IMR-90 (cell line): ENCODE data around the gene DMRT1.

Experiments
- CTCF ChIP-seq: conservative IDR thresholded peaks from 2 replicates; pipeline ENCODE4 v1.5.1; 2012; ENCODE audit warnings: mild to moderate bottlenecking, low read depth, low read length, improper control_type of control experiment
- SMC3 ChIP-seq: fragments of 150-350 bp; IDR thresholded peaks from 2 replicates; pipeline ENCODE4 v1.6.1; 2016; ENCODE audit warnings: low read depth, mild to moderate bottlenecking, antibody characterized with exemption, low read length, moderate library complexity

GRCh38 chr9:876425-876824 is 34.9 kb downstream of the DMRT1 start:
- no peak for TF ChIP-seq CTCF
- TF ChIP-seq SMC3: no peak
